CD4-positive, alpha-beta T cell treated with Interleukin-15 for 4 hours (primary cell): ENCODE data around the gene ATP11A.
"Not testable (repeated sequence)": the region's sequence is repeated elsewhere in the genome, so short reads cannot be mapped to it uniquely, and the experiment has no call there.

Experiments
- DNase-seq: peaks from one replicate; pipeline ENCODE4 v3.0.0-alpha.2; 2020; ENCODE audit warnings: low spot score

Gene ATP11A

GRCh38 chr13:112796190-112796915, 106.5 kb downstream of the ATP11A start:
- DNase-seq: no peak

GRCh38 chr13:112799394-112799793, 109.6 kb downstream of the ATP11A start:
- DNase-seq: no peak

DNA sequence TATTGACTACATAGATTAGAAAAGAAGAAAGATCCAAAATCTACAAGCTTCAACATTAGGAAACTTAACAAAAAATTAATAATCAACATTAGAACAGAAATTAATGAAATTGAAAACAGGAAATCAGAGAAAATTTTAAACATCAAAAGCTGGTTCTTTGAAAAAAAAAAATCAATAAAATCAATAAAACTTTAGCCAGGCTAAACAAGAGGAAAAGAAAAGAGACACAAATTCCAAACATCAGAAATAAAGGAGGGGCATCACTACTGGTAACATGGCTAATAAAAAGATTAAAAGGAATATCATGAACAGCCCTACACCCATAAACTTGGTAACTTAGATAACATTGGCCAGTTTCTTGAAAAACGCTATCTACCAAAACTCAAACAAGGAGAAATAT, 110.2 kb downstream of the ATP11A start:
- DNase-seq: no peak

DNA sequence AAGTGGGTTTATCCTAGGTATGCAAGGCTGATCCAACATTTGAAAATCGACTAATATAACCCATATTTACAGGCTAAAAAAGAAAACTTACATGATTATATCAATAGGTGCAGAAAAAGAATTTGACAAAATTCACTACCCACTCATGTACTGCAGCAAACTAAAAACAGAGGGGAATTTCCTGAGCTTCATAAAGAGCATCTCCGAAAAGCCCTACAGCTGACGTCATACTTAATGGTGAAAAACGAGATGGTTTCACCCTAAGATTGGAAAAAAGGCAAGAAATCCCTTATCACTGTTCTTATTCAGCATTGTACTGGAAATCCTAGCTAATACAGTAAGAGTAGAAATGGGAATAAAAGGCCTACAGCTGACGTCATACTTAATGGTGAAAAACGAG, 111.0 kb downstream of the ATP11A start:
- not testable (repeated sequence) for DNase-seq

- DNase-seq: no peak
Observed at GRCh38 chr13:112802802-112803195, 113.0 kb downstream of the ATP11A start.

GRCh38 chr13:112803422-112803821, 113.6 kb downstream of the ATP11A start:
- no peak for DNase-seq

- DNase-seq: no peak
Observed at GRCh38 chr13:112804374-112804773, 114.5 kb downstream of the ATP11A start.

DNA sequence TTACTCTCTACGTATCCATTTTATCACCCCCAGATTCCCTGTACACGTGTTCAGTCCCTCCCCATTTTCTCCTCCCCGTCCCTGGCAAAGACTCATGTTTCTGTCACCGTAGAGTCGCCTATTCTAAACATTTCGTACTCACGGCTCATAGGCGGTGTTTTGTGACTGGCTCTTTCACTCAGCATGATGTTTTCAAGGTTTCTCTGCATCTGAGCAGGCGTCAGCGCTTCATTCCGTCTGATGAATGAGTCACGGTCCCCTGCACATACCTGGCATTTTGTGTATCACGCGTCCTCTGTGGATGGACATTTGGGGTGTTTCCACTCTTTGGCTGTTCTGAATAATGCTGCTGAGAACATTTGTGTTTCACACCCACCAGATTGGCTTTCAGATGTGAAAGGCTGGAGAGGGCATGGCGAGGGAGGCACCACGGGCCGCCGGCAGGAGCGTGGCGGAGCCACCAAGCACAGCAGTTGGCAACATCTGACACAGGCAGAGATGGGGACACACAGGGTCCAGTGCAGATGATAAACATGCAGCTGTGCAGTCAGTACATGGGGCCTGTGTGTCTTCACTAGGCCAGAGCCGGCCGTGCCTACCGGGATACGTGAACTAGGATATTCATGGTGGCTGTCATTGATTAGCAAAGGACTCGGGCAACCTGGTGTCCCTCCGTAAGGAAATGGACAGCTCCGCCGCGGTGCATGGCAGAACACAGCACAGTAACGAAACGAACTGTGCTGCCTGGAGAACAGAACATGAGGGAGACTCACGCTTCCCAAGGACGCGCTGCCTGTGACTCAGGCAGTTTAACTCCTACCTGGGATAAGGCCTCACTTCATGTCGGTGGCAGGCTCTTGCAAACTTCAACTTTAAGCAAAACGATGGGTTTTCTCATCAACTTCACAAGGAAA, 117.2 kb downstream of the ATP11A start:
- DNase-seq: no peak

DNA sequence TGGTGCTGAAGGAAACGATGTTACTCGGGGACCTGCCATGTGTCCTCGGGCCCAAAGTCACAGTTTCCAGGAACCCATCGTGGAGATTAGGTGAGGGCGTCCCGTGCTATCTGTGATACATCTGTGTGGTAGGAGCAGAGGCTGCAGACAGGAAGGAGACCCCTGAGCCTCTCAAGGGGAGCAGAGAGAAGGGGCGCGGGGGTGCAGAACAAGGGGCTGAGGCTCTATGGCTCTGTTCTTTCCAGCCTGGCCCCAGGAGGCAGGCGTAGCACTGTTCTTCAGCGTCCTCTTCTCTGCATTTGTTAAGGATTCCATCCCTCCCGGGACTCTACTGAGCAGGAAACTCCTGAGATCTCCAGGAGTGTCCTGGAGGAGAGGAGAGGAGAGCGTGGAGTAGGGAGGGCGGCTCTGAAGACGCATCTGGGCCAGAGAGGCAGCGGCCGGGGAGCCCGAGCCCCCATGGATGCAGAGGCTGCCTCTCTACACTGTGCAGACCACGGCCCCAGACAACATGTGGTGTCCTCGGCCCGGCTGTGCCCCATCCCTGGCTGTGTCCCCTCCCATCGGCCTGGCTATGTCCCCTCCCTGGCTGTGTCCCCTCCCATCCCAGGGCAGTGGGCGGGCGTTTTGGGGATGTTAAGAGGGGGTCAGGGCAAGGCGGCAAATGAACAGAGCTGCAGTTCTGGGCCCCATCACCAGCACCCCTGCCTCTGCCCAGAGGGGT, 118.0 kb downstream of the ATP11A start:
- no peak for DNase-seq

- DNase-seq: no peak
Observed at GRCh38 chr13:112808377-112809140, 118.7 kb downstream of the ATP11A start.

- DNase-seq: no peak
Observed at GRCh38 chr13:112809332-112810315, 119.8 kb downstream of the ATP11A start.

GRCh38 chr13:112810608-112811007, 120.8 kb downstream of the ATP11A start:
- DNase-seq: no peak

- no peak for DNase-seq
Observed at GRCh38 chr13:112812306-112813055, 122.6 kb downstream of the ATP11A start.

DNA sequence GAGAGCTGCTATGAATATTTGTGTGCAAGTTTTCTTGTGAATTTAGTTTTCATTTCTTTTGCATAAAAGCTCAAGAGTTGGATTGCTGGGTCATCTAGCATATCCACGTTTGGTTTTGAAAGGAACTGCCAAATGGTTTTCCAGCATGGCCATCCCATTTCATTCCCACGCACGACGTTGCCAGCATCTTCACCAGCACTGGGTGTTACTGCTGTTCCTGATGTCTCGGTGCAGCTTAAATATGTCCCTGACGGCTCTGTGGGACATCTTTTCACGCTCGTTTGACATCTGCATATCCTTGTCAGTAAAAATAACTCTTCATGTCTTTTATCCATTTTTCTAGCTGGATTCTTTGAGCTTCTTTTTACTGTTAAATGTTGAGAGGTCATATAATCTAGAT, 123.7 kb downstream of the ATP11A start:
- DNase-seq: no peak

- DNase-seq: no peak
Observed at GRCh38 chr13:112814905-112815585, 125.2 kb downstream of the ATP11A start.

- no peak for DNase-seq
Observed at GRCh38 chr13:112815871-112816270, 126.0 kb downstream of the ATP11A start.

DNA sequence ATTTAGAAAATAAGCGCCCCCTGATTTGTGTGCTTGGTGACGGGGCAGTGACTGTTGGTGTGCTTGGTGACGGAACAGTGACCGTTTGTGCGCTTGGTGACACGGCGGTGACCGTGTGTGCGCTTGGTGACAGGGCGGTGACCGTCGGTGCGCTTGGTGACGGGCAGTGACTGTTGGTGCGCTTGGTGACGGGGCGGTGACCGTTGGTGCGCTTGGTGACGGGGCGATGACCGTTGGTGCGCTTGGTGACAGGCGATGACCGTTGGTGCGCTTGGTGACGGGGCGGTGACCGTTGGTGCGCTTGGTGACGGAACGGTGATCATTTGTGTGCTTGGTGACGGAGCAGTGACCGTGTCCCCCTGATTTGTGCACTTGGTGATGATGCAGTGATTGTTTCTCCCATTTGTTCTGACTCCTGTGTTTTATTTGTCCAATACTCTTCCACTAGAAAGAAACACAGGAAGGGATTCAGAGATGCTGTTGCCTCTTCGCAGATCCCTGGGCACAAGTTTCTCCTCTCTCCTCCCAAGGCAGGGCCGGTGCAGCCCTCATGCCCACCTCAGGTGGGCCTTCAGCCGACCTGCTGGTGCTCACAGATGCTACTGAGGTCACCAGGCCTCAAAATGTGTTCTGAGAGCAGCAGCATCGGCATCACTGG, 128.3 kb downstream of the ATP11A start:
- DNase-seq: no peak

DNA sequence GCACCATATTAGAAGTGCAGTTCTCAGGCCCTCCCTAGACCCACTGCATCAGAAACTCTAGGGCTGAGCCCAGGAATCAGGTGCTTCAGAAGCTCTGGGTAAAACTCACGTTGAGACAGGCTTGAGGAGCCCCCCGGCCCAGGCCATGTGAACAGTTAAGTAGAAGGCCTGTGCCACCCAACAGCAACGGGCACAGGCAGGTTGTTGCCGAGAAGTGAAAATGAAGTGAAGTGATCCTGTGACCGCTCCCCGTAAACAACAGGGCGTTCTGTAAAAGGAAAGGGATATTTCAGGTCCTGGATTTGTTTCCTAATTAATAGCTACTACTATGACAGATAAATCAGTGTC, 128.8 kb downstream of the ATP11A start:
- DNase-seq: no peak

GRCh38 chr13:112819111-112819510, 129.3 kb downstream of the ATP11A start:
- no peak for DNase-seq
